Measurements from ENCODE around the gene PPP1R16B. TPM values are rescaled to one million over a fixed set of nuclear protein-coding genes. Genes with fewer than 3 reads are reported as not detected.
"Not testable (repeated sequence)": the region's sequence is repeated elsewhere in the genome, so short reads cannot be mapped to it uniquely, and the experiment has no call there.

Gene PPP1R16B
- total RNA-seq, 1 donor: 72.4 TPM

GRCh38 chr20:38805958-38806854 is 709 bp downstream of the PPP1R16B start:
- Histone ChIP-seq H3K9me3 (ENCODE audit: low read depth, low read length) (no peaks in the 10 kb centered on the region), H3K4me1 (ENCODE audit: insufficient read depth, low read length) (peaks cover 64% of the 10 kb centered on the region), H3K27me3 (ENCODE audit: insufficient read depth, low read length) (peaks cover 3% of the 10 kb centered on the region), H3K4me3 (ENCODE audit: low read length) (peak overlapping the region; percentile 75)

DNA sequence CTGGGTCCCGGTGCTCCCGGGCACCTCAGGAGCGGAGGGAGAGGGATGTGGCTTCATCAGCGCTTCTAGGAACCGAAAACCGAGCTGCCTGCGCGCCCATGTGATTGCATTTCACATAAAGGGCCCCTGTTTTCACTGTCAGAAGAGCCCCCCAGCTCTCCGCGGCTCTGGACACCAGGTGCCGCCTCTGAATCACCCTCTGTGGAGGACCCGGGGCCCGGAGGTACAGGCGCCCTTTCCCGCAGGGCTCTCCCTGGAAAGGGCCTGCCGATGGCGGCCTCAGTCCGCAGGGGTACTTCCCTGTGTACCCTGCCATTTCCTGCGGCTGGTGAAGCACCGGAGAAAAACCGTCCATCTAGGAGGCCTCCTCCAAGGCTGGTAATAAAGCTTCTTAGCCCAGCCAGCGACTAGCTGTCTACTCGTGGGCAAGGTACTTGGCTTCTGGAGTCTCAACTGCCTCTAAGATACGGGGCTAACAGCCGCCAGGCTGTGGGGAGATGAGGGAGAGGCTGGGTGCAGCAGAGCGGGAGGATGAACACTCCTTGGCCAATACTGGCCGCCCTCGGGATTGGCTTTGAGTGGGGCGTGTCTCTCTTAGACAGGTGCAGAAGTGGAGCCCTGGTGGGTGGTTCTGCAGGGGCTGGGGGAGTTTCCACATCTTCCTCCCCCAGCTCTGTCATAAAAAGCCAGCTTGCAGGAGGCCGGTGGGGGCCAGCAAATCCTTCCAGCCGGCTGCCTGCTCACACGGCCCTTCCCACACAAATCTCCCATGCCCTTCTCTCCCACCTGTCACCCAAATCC is 1.6 kb downstream of the PPP1R16B start:
- peaks cover 3% of the 10 kb centered on the region for H3K27me3 ChIP-seq (ENCODE audit: insufficient read depth, low read length)
- peaks cover 72% of the 10 kb centered on the region for H3K4me1 ChIP-seq (ENCODE audit: insufficient read depth, low read length)
- H3K9me3 ChIP-seq (ENCODE audit: low read depth, low read length): no peaks in the 10 kb centered on the region
- peak overlapping the region; percentile 75 for H3K4me3 ChIP-seq (ENCODE audit: low read length)

GRCh38 chr20:38809942-38810341 is 4.4 kb downstream of the PPP1R16B start:
- peaks cover 74% of the 10 kb centered on the region for H3K4me1 ChIP-seq (ENCODE audit: insufficient read depth, low read length)
- H3K9me3 ChIP-seq (ENCODE audit: low read depth, low read length): no peaks in the 10 kb centered on the region
- peaks cover 3% of the 10 kb centered on the region for H3K27me3 ChIP-seq (ENCODE audit: insufficient read depth, low read length)
- no peak overlapping the region for H3K4me3 ChIP-seq (ENCODE audit: low read length)

DNA sequence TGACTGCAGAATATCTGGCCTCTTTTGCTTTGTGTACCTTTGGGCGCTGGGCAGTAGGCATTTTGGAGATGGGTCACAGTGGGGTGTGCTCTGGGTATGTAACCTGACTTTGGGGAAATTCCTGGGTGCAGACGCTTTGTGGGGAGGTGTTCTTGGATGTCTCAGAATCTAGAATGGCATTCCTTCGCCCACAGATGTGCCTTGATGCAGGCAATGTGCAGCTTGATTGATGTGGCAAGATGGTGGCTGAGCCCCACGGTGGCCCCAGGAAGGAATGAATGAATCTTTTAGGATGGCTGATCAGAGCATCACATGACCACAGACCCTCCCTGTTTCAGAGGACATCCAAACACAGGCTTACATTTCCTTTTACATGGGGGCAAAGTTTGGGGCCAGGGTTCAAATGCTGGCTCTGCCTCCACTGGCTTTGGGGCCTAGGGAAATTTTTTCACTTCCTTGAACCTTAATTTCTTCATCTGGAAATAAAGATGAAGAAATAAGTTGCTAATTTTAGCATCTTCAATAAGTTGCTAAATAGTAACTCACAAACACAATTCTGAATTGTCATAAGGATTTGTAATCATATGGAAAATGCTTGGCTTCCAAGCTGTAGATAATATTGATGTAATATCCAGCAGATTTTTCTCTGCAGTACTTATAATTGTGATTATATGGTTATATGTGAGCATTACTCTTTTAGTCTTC is 5.6 kb downstream of the PPP1R16B start:
- Histone ChIP-seq H3K9me3 (ENCODE audit: low read depth, low read length) (no peaks in the 10 kb centered on the region), H3K4me3 (ENCODE audit: low read length) (no peak overlapping the region), H3K27me3 (ENCODE audit: insufficient read depth, low read length) (peaks cover 3% of the 10 kb centered on the region), H3K4me1 (ENCODE audit: insufficient read depth, low read length) (peaks cover 68% of the 10 kb centered on the region)

DNA sequence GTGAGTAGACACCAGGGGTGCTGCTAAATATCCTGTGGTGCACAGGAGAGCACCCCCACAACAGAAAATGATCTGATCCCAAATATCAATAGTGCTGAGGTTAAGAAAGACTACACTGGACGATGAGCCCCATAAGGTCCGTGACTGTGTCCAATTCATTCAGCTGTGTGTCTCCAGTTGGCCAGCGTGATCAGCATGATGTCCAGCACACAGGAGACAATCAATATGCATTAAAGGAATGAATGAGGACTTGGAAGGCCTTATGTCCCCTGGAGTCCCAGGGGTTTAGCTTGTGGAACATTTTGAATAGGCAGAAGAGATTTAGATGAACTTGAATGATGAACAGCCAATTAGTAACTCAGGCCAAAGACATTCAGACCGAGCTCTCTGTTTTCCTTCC is 6.3 kb downstream of the PPP1R16B start:
- H3K4me1 ChIP-seq (ENCODE audit: insufficient read depth, low read length): peaks cover 68% of the 10 kb centered on the region
- no peak overlapping the region for H3K4me3 ChIP-seq (ENCODE audit: low read length)
- H3K27me3 ChIP-seq (ENCODE audit: insufficient read depth, low read length): peaks cover 3% of the 10 kb centered on the region
- H3K9me3 ChIP-seq (ENCODE audit: low read depth, low read length): no peaks in the 10 kb centered on the region

DNA sequence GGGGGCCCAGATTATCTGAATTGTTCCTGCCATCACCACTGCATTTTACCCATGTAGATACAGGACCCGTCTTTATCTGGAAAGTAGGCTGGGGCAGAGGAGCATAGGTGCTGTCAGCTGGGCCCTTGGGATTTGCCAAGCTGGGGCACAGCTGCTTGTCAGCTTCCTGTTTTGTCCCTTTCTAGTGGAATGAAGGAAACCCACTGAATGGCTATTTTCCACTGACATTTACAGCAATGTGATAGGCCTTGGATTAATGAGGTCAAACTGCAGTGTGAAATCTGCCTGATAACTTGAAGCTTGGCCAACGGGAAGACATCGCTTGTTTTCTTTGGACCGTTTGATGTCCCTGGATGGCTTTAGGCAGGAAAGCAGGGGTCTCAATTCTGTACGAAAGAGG is 6.7 kb downstream of the PPP1R16B start:
- H3K4me1 ChIP-seq (ENCODE audit: insufficient read depth, low read length): peaks cover 64% of the 10 kb centered on the region
- peaks cover under 1% of the 10 kb centered on the region for H3K27me3 ChIP-seq (ENCODE audit: insufficient read depth, low read length)
- H3K4me3 ChIP-seq (ENCODE audit: low read length): no peak overlapping the region
- H3K9me3 ChIP-seq (ENCODE audit: low read depth, low read length): no peaks in the 10 kb centered on the region

- Histone ChIP-seq H3K27me3 (ENCODE audit: insufficient read depth, low read length) (no peaks in the 10 kb centered on the region), H3K9me3 (ENCODE audit: low read depth, low read length) (no peaks in the 10 kb centered on the region), H3K4me3 (ENCODE audit: low read length) (no peak overlapping the region), H3K4me1 (ENCODE audit: insufficient read depth, low read length) (peaks cover 57% of the 10 kb centered on the region)
Measured at GRCh38 chr20:38812709-38813573, 7.4 kb downstream of the PPP1R16B start.

- not testable (repeated sequence) for H3K4me3 ChIP-seq (ENCODE audit: low read length); H3K9me3 ChIP-seq (ENCODE audit: low read depth, low read length); H3K27me3 ChIP-seq (ENCODE audit: insufficient read depth, low read length)
- H3K4me1 ChIP-seq (ENCODE audit: insufficient read depth, low read length): peaks cover 56% of the 10 kb centered on the region
Measured at GRCh38 chr20:38813574-38813962, 8.1 kb downstream of the PPP1R16B start.

- no peak overlapping the region for H3K4me3 ChIP-seq (ENCODE audit: low read length)
- peaks cover 37% of the 10 kb centered on the region for H3K4me1 ChIP-seq (ENCODE audit: insufficient read depth, low read length)
- no peaks in the 10 kb centered on the region for H3K9me3 ChIP-seq (ENCODE audit: low read depth, low read length)
- H3K27me3 ChIP-seq (ENCODE audit: insufficient read depth, low read length): no peaks in the 10 kb centered on the region
Measured at GRCh38 chr20:38815446-38815845, 9.9 kb downstream of the PPP1R16B start.

GRCh38 chr20:38818113-38819065 is 12.9 kb downstream of the PPP1R16B start:
- Histone ChIP-seq H3K9me3 (ENCODE audit: low read depth, low read length) (no peaks in the 10 kb centered on the region), H3K27me3 (ENCODE audit: insufficient read depth, low read length) (no peaks in the 10 kb centered on the region), H3K4me3 (ENCODE audit: low read length) (no peak overlapping the region), H3K4me1 (ENCODE audit: insufficient read depth, low read length) (peaks cover 12% of the 10 kb centered on the region)

GRCh38 chr20:38825571-38825900 is 20.0 kb downstream of the PPP1R16B start:
- Histone ChIP-seq H3K27me3 (ENCODE audit: insufficient read depth, low read length) (no peaks in the 10 kb centered on the region), H3K4me1 (ENCODE audit: insufficient read depth, low read length) (peaks cover 23% of the 10 kb centered on the region), H3K4me3 (ENCODE audit: low read length) (no peak overlapping the region), H3K9me3 (ENCODE audit: low read depth, low read length) (no peaks in the 10 kb centered on the region)

GRCh38 chr20:38825901-38826625 is 20.6 kb downstream of the PPP1R16B start:
- no peaks in the 10 kb centered on the region for H3K27me3 ChIP-seq (ENCODE audit: insufficient read depth, low read length)
- H3K4me1 ChIP-seq (ENCODE audit: insufficient read depth, low read length): peaks cover 24% of the 10 kb centered on the region
- no peak overlapping the region for H3K4me3 ChIP-seq (ENCODE audit: low read length)
- H3K9me3 ChIP-seq (ENCODE audit: low read depth, low read length): no peaks in the 10 kb centered on the region

- Histone ChIP-seq H3K4me3 (ENCODE audit: low read length) (no peak overlapping the region), H3K27me3 (ENCODE audit: insufficient read depth, low read length) (no peaks in the 10 kb centered on the region), H3K4me1 (ENCODE audit: insufficient read depth, low read length) (peaks cover 32% of the 10 kb centered on the region), H3K9me3 (ENCODE audit: low read depth, low read length) (no peaks in the 10 kb centered on the region)
Measured at GRCh38 chr20:38827770-38828281, 22.3 kb downstream of the PPP1R16B start.
